HG02571 (cell line): Measurements from ENCODE around the gene TLK2.
"Not testable (repeated sequence)": the region's sequence is repeated elsewhere in the genome, so short reads cannot be mapped to it uniquely, and the experiment has no call there.

ENCODE experiments used
- ATAC-seq: cut with Tn5 transposase; IDR thresholded peaks from one replicate; pipeline ENCODE4 v1.9.1; 2021; ENCODE audit warnings: mild to moderate bottlenecking, moderate library complexity; ENCODE audit not compliant: unreplicated experiment

The TLK2 gene

DNA sequence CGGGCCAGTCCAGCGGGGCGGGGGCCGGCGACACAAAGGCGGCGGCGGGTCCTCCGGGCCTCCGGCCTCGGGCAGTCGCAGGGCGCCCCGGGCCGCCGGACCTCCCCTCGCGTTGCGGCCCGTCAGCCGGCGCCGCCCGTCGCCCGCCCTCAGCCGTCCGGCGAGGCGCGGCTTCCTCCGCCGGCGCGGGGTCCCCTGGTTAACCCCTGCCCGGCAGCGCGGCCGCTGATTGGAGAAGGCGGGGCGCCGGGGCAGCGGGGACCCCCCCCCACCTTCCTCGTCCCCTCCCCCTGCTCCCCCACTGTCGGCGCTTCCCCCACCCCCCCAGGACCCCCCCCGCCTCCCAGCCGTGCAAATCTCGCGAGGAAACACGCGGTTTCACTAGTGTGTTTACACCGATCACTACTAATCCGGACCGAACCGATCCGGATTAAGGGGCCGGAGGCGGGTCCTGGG is at the start of gene TLK2:
TSS of gene TLK2 (plus strand) at position 402 of the 456 bp plus-strand sequence. CDS start 2,301 bp downstream, outside the sequence.
- ATAC-seq = peak; percentile 70

DNA sequence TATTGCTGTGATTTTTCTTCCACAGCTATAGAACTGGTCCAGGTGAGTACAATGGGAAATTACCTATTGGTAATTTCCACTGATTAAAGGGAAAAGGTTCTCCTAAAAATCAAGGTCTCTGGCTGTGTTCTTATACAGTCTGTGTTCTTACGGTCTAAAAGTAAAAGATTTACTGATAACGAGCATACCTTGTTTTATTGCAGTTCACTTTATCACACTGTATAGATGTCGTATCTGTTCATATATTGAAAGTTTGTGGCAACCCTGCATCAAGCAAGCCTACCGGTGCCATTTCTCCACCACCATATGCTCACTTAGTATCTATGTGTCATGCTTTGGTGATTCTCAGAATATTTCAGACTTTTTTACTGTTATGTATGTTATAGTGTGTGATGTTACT is 43.4 kb upstream of the TLK2 start:
- ATAC-seq = not testable (repeated sequence)

DNA sequence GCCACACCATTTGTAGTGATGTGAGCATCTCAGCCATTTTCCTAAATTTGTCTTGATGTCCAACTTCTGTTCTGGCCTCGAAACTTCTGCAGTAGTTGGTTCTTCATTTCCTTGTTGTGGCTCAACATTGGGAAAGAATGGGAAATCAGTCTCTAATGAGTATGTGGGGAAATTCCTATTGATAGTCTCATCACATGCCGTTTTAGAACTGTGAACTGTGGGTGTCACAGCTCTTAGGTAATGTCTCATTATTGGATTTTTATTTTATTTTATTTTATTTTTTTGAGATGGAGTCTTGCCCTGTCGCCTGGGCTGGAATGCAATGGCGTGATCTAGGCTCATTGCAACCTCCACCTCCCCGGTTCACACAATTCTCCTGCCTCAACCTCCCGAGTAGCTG is 37.4 kb upstream of the TLK2 start:
- ATAC-seq = not testable (repeated sequence)

DNA sequence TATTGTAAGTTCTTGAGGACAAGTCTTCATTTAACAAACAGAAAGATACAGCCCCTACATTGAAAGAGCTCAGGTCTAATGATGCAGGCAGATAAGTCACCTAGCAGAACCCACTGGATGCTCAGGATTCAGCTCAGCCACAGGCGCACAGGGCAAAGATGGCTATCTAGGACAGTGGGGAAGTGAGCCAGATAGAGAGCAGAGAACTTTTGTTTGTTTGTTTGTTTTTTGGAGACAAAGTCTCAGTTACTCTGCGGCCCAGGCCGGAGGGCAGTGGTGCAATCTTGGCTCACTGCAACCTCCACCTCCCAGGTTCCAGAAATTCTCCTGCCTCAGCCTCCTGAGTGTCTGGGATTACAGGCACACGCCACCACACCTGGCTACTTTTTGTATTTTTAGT is 34.6 kb upstream of the TLK2 start:
- no peak for ATAC-seq

DNA sequence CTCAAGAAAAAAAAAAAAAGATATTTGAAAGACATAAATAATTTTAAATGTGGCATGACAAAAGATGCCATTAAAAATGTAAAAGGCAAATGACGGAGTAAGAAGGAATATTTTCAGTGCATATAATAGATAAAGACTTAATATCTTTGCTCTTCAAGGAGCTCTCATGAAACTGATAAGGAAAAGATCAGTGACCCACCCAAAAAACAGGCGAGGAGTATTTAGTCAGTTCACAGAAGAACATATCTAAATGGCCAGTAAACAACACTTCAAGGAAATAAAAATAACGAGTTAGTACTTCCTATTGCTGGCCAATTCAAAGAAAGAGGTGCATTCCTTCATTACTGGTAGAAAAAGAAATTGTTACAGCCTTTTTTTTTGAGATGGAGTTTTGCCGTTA is 32.8 kb upstream of the TLK2 start:
- ATAC-seq = not testable (repeated sequence)

DNA sequence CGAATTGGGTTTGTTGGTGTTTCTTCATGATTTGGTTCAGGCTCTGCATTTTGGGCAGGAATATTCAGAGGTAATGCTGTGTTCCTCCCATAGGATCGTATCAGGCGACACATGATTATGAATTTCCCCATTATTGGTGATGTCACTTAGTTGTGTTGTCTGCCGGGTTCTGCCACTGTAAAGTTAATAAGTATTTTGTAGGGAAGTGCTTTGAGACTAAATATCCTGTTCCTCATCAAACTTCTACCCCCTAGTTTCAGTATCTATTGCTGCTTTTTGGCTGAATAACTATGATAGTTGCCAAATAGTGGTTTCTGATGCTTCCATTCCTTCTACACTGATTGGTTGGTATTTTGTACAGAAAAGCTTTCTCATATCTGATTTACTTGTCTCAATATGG is 26.4 kb upstream of the TLK2 start:
- ATAC-seq = not testable (repeated sequence)

DNA sequence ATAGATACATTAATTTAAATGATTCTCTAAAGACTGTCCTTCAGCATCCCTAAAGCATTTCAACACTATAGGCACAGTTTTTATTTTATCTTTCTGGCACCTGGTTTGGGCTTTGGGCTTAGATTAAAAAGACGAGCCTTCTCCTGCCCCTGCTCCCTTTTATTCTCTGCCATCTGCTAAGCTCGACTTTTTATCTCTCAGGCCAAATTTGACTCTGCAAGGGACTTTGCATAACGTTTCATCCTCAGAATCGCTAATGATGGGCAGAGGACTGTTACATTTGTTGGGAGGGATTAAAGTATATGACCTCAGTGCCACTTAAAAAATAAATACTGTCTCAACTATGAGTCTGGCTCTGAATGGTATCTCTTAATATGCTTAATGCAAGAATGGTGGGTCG is 25.6 kb upstream of the TLK2 start:
- ATAC-seq = not testable (repeated sequence)

DNA sequence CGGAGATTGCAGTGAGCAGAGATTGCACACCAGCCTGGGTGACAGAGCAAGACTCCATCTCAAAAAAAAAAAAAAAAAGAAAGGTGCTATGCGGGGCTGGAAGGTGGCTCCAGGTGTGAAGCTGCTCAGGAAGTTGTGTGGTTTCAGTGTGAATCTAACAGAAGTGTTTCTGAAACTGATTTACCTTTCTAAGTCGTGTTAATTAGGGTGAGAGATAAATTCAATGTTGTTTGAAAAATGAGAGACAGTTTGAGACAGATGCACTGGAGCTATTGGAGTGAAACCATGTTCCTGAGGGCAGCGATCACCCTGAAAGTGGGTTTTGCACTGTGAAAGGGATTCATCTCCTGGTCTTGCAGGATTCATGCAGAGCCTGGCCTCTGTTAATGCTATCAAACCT is 25.0 kb upstream of the TLK2 start:
- not testable (repeated sequence) for ATAC-seq

DNA sequence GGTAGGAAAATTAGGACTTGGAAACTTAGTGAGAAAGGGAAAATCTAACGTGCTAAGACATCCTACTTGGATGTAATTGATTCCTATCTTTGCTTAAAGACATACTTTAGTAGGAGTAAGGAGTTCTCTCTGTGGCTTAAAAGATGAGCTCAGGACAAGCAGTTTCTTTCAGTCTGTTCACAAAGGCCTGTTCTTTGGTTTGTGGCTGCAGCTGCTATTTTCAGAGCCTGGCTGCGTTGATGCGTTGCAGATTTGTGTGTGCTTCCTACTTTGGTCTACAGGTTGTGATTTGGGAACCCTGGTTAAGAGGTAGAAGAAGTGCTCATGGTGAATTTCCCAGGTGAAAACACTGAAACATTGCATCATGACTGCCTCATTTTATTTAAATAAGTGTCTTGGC is 24.5 kb upstream of the TLK2 start:
- peak; percentile 45 for ATAC-seq

DNA sequence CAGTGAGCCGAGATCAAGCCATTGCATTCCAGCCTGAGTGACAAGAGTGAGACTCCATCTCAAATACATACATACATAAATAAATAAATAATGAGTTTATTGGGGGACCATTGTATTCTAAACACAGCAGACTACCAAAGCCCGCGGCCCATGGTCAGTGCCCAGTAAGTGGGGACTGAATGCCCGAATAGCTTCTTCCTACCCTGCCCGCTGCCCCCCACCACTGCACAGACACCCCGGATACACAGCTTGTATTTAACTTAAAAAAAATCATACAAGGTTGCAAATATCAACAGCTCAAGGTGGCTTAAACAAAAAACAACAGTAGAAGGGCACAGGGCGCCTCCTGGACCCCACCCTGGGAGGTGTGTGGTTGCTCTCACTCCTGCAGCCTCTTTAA is 22.6 kb upstream of the TLK2 start:
- no peak for ATAC-seq

DNA sequence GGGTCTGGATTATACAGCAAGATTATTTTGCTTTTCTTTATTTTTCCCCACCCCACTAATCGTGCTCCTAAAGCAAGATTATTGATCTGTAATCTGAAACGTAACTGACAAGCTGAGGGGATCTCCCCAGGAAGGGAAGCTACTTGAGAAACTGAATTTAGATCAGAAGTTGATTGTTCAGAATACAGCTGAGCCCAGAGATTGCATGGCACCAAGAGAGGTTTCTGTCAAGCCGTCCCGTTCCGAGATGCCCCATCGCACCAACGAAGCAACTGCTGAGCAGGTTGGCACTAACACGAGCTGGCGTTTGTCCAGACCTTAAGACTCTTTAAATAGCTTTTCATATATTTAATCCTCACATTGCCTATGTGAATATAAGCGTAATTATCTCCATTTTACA is 20.1 kb upstream of the TLK2 start:
- ATAC-seq = not testable (repeated sequence)

DNA sequence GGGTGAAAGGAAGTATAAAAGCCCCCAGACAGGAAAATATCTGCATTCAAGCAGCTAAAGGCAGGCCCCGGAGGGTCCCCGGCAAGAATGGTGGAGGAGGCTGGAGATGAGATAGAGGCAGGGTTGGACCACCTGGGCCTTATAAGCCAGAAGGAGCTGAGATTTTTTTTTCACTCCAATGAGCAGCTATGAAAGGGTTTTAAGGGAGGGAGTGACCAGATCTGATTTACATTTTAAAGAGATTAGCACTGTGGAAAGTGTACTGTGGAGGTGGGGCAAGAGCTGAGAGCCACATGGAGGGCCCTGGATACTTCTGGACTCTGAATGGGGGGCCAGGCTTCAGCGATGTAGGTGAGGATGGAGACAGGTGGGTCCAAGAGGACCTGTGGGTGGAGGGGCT is 14.2 kb upstream of the TLK2 start:
- not testable (repeated sequence) for ATAC-seq

DNA sequence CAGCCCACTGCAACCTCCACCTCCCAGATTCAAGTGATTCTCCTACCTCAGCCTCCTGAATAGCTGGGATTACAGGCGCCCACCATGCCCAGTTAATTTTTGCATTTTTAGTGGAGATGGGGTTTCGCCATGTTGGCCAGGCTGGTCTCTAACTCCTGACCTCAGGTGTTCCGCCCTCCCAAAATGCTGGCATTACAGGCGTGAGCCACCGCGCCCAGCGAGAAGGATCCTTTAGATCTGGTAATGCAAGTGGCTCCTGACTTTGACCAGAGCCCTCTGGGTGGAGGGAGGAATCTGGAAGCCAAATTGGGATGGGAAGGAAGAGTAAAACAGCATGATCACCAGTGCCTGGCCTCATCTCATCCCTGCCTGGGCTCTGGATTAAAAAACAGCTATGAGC is 13.4 kb upstream of the TLK2 start:
- not testable (repeated sequence) for ATAC-seq

DNA sequence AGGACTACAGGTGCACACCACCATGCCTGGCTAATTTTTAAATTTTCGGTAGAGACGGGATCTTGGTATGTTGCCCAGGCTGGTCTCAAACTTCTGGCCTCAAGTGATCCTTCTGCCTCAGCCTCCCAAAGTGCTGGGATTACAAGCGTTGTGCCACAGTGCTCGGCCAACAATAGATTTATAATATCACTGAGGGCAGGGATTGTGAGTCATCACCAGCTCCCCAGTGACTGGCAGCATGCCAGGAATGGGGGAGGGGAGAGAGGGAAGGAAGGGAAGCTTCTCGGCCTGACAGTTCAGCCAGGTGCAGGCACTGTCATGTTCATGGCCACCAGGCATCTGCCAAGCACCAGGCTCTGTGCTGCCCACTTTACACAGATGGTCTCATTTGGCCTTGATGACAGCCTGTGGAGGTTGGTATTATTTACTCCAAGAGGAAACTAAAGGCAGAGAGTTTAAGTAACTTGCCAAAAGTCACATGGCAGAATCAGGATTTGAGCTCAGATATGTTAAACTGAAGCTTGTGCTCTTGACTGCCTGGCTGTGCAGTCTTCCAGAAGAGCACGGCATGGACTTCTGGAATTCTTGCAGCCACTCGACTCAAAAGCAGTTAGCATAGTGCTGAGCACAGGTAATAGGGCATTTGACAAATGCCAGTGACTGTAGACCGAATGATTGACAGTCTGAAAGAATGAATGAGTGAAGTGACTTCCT is 7.8 kb upstream of the TLK2 start:
- ATAC-seq = not testable (repeated sequence)

DNA sequence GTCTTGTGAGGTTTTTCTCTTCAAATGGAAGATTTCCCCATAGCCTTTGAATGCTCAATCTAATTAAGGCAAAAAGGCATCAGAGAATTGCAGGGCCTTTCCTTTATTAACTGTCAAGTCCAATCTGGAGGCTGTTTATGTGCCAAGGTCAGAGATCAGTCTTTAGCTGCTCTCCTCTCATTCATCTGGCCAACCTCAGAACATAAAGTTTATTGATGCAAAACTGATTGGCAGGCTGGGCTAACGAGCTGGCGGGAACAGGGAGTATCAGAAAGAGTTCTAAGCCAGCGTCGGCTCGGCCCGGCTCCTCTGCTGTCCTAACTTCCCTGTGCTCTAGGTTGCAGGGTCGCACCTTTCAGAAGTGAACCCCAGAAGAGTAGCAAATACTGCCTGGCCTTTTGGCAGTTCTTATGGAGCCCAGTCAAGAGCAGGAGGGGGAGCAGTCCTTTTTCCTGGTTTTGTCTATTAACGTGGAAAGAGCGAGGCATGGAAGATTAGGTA is 7.2 kb upstream of the TLK2 start:
- not testable (repeated sequence) for ATAC-seq

DNA sequence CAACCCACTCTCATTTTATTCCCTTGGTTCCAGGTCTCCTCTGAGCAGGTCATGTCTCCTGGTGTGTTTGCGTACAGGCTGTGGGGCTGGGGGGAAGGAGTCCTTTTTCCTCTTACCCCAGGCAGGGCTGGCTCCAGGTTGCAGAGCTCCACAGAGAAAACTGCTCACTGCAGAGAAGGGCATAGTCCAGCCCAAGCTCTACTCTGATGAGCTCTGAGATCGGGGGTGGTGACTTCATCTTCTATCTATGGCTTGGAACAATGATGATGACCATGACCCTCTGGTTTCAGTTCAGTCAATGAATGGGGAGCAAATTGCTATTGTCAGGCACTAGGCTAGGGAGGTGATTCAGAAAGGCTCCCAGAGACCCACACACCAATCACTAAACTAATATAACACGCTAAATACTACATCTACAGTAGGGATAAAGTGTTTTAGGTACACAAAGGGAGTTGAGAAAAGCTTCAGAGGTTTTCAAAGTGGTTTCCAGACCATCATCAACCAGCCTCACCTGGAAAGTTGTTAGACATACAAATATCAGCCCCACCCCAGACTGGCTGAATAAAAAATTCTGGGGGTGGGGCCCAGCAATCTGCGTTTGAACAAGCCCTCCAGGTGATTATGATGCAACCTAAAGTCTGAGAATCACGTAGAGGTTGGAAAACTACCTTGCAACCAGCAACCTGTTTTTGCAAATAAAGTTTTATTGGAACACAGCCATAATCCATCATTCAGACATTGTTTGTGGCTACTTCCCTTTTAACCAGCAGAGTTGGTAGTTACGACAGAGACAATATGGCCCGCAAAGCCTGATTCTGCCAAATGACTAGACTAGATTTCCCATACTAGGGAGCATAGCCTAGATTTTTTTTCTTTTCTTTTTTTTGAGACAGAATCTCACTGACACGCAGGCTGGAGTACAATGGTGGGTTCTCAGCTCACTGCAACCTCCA is 5.3 kb upstream of the TLK2 start:
- ATAC-seq = not testable (repeated sequence)

DNA sequence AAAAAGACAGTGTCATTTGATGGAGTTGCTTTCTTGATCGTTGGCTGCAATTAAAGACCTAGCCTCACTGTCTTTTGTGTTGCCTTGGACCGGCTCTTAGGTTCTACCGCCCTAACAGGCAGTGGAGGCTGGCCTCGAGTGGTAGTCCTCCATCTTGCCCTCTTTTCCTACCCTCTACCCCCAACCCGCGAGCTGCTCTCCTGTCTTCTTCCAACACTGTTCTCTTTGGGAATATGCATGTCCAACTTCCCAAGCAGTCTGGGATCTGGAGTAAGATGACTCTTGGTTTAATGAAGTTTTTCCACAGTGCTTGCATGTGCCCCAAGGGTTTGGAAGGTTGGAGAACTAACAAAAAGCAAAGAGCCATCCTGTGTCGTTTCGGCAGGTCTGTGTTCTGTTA is 1.5 kb upstream of the TLK2 start:
- not testable (repeated sequence) for ATAC-seq

DNA sequence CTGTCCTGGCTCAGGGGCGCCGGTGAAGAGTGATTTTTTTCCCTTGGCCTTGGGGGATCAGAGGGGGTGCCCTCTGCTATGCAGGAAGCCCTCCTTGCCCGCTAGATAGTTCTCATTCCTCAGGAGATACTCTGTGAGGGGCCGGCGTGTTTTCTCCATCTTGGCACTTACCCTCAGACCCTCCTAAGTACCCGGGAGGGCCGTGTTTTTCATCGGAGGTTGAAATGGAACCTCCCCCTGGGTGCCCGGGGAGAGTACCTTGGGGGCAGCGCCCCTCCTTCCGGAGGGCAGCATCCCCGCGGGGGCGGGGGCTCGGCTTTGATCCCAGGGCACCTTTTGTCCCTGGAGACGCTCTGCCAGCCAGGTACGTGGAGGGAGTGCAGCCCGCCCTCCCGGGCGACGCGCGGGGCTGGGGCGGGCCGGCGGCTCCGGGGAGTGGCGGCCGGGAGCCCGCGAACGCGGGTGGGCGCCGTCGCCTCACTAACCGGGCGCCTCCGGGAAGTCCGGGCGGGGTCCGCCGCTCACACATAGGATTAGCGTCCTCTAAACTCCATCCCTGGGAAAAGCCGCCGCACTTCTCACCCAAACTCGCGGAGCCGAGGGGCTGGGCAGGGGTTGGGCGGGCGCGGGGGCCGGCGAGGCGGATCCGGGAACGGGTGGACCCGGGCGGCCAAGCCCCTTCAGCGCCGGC is 762 bp upstream of the TLK2 start:
- ATAC-seq = peak; percentile 16

DNA sequence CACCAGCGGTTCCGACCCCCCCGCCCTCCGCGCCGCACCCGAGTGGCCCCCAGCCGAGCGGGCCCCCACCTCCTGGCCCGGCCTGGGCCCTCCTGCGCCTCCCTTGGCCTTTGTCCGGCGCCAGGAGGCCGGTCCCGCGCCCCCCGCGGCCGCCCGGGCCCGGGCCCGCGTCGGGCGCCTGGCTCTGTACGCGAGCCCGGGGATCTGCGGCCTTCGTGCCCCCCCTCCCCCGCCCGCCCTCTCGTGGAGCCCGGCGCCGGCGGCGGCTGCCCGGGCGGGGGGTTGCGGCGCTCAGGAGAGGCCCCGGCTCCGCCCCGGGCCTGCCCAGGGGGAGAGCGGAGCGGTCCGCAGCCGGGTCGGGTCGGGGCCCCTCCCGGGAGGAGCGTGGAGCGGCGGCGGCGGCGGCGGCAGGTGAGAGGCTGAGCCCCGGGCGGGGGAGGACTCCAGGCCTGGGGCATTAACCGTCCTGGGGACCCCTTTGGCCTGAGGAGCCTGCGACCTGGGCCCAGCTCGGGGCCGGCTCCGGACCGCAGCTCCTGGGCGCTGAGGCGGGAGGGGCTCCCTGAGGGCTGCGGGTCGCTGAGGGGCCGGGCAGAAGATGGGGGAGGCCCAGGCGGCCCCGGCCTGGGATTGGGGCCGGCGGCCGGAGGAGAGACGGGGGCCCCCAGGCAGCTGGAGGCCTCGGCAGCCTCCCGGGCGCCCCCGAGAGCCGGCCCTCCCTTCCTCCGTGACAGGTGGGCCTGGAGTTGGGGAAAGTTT is 434 bp downstream of the TLK2 start:
- peak; percentile 32 for ATAC-seq

DNA sequence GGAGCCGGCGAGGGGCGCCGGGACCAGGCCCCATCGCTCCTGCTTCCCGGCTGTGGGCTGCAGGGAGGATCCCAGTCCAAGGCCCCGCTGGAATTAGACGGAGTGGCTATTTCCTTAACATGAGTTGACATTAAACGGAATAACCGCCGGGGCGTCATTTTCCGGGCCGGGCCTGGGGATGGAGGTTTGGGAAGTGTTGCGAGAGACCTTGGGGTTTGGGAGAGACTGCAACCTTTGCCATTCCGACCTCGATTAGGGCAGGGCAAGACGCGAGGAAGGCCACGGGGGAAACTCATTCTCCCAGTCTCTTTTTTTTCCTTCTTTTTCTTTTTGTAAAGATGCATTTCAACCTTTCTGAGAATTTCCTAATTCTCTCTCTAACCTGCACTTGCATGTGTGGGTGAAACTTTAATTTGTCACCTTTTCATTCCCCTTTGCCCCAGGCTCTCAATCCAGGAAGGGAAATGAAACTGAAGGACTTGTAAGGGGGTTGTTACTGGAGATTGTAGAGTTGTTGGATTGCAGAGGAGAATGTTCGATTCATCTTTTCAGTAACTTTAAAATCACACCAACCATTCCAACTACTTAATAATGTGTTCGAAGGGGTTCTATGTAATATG is 1.1 kb downstream of the TLK2 start:
- ATAC-seq = not testable (repeated sequence)
